ENCODE measurements around the gene LYZL2.
"Not testable (repeated sequence)": the region's sequence is repeated elsewhere in the genome, so short reads cannot be mapped to it uniquely, and the experiment has no call there.

Gene LYZL2

DNA sequence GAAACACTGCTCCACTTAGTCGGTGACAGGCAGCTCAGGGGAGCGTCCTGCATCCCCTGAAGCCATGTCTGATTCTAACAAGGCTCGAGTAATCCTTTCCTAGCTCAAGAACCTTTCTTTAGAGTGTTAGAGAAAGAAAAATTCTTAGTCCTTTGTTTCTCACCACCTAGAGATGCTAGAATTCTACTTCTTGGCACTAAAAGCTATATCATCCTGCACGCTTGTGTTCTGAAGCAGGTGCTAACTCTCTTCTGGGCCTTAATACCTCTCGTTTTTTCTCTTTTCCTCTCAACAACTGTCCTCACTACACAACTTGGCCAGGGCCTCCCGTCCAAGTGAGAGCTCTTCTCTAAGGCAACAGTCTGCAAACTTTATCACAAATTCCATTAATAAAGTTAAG lies at the start of gene LYZL2:
Gene LYZL2 (minus strand): TSS at position 101 of the 400 bp plus-strand sequence. CDS start 2,838 bp downstream, outside the sequence.
- no peak for DNase-seq

DNA sequence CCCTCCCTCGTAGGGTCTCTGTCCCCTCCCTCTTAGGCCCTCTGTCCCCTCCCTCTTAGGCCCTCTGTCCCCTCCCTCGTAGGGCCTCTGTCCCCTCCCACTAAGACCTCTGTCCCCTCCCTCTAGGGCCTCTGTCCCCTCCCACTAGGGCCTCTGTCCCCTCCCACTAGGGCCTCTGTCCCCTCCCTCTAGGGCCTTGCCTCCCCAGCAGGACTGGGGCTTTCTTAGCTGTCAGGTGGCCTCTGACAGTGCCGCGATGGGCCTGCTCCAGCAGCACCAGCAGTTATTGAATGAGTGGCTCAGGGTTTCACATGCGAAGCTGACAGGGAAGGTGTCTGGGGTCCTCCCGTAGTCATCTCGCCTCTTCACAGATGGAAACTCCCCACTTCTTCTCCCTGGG lies 48.1 kb upstream of the LYZL2 start:
- not testable (repeated sequence) for DNase-seq

DNA sequence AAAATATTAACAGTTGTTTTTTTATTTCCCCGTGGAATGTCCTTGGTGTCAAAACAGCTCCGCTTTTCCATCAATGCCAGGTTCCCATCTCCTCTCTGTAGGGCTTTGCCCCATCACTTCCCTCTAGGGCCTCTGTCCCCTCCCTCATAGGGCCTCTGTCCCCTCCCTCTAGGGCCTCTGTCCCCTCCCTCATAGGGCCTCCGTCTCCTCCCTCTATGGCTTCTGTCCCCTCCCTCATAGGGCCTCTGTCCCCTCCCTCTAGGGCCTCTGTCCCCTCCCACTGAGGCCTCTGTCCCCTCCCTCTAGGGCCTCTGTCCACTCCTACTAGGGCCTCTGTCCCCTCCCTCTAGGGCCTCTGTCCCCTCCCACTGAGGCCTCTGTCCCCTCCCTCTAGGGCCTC lies 47.6 kb upstream of the LYZL2 start:
- DNase-seq, result not testable (repeated sequence)

DNA sequence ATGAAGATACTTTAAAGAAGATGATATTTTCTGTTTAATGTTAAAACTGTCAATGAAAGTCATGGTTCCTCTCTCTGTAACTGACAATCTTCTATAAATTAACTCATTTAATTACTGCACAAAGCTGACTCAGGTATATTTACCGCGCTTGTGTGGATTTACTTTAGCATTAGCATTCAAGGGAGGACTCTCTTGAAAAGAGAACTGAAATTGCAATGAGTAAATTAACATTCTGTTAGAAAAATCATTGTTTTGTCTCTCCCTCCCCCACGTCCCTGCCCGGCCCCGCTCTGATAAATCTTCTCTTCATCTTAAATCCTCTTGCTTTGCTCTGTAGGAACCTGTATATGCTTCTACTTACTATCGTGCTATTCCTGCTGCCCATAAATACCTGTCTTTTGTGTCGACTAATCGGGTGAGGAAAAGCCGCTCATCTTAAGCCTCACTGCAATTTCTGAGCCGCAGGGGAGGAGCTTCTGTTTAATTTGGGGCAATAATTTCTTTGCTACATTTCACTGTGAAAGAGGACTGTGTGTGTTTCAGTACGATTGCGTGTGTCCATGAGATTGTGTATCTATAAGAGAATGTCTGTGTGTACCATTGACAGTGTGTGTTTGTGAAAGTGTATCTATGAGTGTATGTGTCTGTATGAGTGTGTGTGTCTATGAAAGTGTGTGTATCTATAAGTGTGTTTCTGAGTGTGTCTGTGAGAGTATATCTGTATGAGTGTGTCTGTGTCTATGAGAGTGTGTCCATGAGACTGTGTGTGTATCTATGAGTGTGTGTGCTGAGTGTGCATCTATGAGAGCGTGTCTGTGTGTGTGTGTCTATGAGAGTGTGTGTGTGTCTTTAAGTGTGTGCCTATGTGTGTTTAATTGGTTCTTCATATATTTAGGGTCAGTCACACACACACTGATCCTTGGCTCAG lies 46.5 kb upstream of the LYZL2 start:
- DNase-seq, result no peak

DNA sequence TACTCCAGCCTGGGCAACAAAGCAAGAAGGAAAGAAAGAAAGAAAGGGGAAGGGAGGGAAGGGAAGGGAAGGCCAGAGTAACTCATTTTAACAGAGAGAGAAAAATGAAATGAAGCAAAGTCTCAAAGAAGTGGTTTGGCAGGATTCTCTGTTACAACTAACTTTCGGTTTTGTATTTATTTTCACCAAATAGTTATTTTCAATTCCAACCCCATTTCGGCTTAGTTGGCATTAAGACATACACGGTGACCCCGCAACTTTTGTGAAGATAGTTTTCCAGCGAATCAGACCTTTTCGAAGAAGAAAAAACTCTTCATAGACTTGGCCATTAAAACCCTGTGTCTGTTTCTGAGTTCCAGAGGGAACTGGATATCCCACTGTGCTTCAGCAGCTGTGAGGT lies 45.2 kb upstream of the LYZL2 start:
- no peak for DNase-seq

DNA sequence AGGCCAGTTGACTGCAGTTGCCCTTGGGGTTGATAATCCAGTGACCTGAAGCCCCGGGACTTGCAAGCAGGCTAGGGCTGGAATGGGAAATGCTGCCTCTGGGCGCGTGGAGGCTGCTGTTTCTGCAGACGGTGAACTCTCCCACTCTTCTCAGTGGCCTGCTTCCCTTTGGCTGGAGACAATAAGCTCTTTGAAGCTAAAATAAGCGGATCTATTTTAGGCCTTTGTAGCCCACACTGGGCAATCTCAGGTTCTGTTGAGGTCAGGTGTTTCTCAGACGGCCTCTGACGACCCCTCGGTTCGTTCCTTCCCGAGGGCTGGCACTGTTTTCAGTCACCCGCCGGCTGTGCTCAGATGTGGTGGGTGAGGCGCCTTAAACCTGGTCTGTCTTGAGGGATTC lies 43.7 kb upstream of the LYZL2 start:
- DNase-seq, result not testable (repeated sequence)

DNA sequence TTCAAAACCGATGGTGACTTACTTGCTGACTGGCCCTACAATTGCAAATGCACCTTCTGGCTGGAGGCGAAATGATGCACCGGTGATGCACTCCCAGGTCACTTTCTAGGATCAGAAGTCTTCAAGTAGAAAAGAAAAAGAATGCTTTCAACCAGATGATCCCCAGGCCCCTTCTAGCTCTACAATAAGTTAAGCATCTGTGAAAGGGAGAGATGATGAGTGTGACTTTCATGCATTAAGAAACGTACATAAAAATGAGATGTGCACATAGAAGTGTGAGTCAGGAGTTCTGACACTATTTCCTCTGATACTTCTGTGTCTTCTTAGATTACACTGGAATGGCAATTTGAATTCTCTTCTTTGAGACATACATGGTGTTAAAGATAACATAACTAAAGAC lies 42.8 kb upstream of the LYZL2 start:
- DNase-seq, result not testable (repeated sequence)

DNA sequence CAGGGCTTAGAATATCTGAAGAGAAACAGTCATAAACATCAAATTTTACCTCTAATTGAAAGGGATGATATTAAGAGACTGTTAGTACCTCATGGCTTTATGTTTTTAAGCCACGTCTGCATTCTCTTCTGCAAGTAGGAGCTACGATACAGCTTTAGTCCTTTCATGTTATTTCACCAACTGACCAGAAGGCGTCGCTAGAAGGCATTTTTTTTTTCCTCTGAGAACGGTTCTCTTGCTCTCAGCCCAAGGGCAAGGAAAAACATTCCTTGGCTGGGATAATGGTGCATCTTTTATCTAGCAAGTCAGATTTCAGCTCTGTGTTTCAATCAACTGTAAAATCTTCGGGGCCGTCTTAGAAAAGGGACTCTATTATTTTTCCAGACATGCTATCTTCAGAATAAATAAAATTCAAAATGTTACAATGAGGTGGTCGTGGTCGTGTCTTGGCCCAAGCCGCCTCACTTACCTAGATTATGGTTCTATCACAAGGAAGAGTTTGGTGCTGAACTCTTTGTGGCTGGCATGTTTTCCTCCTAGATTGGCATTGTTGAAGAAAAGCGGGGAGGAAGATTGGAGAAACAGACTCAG lies 41.6 kb upstream of the LYZL2 start:
- DNase-seq, result peak; percentile 59

DNA sequence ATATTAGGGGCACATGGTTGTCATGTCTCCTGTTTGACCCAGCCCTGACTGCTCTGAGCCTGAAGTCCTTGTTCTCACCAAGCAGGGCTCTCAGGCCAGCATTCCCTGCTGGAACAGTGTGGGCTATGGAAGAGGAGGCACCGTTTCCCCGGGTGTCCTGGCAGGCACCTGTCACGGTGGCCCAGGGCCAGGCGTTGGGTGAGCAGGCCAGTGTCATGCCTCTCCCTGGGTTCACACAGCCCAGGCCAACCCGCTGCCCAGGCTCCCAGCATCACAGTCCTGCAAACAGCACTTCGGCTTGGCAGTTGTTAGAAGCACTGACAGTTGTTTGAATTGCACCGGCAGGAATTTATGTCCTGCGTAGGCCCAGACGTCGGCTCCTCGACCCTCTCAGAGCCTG lies 38.4 kb upstream of the LYZL2 start:
- DNase-seq, result not testable (repeated sequence)

DNA sequence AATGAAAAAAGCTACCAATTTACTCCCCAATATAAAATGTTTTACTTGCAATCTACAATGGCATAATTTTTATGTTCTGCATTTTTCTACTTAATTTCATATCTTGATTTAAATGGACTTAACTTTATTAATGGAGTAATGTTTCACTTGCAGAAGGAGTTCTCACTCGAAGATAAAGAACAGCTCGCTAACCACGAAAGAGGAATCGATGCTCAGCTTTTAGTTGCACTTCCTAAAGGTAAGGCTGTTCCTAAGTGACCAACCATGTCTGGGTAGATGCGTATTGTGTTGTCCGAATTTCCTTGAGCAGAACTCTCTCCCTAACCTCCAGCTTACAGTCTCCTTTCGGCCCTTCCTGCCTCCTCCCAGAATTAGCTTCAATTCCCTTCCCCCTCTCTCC lies 33.9 kb upstream of the LYZL2 start:
- not testable (repeated sequence) for DNase-seq

DNA sequence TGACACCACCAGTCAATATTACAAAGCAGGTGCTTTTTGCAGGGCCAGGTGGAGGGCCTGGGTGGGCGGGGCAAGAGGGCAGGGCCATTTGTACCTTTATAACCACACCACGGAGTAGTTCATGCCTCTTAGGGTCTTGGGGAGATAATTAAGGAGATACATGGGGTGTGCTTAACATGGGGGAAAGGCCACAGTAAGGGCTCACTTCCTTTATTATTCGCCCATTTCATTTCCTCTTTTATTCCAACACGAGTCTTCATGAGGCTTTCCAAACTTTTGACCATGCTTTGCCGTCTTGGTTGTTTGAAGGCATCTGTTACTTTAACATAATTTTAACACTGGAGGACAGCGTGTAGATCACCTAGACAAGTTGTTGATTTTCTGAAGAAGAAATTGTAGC lies 33.3 kb upstream of the LYZL2 start:
- DNase-seq, result no peak

DNA sequence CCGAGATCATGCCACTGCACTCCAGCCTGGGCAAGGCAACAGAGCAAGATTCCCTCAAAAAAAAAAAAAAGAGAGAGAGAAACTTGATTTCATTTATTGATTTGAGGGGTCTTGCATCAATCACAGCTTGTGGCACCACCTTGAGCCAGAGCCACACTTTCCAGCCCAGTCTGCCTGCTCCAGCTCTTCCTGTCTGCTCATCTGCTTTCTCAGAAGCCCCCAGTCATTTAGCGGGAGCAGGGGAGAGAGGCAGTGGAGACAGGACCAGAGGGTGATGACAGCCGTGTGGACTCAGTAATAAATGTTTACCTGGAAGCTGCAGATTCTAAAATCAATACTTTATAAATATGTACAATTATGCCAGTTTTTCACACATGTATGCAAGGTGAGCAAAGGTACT lies 30.8 kb upstream of the LYZL2 start:
- not testable (repeated sequence) for DNase-seq

DNA sequence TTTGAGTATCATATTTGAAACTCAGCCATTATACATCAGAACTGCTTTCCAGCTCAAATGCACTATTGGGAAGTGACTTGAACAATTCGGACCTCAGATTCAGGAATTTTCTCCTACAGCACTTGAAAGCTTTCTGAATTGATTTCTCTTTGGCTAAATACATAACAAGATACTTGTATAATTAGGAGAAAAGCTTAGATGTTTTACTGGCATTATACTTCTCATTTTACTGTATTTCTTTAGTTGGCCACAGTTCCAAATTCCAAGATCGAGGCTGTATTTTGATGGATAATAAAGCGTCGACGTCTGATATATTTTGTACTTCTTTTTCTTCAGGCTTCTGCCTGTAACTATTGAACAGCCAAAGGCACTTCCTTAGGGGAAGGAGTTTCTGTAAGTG lies 26.7 kb upstream of the LYZL2 start:
- no peak for DNase-seq

DNA sequence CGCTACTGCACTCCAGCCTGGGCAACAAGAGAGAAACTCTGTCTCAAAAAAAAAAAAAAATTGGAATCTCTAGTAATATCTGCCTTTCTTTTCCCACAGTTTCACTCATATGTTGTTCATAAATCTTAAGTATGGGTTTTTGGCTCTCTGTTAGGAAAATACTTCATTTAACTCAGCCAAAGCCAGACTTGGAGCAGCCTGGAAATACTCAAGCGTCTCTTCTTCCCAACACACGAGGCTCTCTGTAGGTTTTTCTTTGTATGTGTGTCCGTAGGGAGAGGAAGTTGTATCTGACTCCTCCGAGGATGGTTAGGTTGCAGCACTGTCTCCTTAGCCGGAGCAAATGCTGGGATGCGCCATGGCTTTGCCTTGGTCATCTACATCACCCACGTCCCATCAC lies 25.4 kb upstream of the LYZL2 start:
- DNase-seq, result not testable (repeated sequence)

DNA sequence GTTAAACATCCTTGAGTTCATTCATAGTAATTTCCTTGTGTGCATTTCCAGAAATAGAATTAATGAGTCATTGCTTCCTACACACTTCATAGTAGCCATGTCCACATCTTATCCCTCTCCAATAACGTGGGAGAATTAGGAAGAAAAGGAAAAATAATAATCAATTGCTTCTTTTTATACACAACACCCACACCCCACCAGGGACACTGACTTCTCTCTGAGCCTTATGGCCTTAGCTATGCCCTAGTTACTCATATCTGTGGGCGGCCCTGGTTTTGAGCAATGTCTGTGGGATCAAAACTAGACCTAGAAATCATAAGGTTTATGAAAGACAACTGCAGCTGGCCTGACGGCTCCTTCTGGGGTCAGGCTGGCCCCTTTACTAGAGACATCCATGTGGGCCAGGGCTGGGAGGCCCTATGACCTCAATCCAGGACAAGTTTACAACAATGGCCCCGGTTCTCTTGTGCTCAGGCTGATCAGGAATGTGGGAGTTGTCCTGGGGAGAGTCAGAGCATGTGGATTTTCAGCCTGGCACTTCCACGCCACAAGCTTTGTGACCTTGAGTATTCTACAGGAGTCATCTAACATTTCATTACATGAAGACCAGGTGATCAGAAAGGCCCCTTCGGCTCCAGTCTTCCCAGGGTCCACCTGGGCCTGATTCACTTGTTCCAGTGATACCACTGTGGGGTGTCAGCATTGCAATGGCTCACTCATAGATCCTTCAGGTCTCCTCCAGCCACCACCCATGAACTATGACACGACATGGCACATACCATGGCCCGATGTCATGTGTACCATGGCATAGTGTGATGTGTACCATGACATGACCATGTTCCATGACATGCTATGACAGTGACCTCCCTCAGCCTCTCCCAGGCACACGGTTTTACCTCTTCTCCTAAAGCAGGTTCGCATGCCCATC lies 22.2 kb upstream of the LYZL2 start:
- DNase-seq, result not testable (repeated sequence)

DNA sequence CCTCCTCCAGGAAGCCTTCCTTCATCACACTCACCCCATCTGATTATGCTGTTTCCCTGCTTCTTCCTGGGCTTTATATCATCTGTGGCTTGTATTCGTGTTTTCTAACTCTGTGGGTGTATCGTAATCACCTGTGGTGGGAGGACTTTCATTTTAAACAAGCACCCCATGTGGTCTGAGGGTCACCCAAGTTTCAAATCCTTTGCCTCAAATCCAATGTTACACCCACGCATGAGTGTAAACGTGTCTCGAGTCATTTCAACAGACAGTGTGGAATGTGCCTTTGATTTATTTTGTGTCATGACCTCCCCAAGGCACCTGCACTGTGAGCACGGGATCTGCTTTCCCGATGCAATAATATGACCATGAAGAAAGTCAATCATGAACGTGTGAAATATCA lies 17.5 kb upstream of the LYZL2 start:
- no peak for DNase-seq

DNA sequence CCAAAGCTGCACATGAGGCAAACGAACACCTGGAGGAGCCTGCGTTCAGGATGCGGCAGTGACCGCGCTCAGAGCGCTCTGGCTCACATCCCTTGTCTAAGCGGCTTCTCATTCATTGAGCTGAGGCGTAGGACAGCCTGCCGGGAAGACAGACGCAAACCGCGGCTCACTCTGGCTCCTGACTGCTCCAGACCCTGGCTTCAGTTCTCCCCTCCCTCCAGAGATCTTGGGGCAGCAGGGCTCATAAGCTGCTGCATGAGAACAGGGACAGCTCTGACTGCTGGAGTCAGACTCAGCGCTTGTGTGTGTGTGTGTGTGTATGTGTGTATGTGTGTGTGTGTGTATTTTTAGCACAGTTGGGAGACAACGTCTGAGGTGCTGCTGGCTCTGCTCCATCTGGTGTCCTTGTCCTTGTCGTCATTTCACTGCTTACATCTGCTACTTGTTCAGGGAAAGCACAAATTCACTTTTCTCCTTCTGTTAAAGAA lies 15.8 kb upstream of the LYZL2 start:
- no peak for DNase-seq

DNA sequence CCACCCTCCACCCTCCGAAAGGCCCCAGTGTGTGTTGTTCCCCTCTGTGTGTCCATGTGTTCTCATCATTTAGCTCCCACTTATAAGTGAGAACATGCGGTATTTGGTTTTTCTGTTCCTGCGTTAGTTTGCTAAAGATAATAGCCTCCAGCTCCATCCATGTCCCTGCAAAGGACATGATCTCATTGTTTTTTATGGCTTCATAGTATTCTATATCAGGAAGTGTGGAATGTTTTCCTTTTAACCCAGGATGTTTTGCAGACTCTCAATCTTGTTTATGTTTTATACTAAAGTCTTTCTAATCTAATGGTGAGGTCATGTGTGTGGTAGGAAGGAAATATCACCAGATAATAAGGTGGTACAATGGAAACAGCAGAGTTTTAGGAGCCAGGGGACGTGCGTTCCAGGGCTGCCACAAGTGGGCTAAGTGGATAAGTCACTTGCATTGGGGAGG lies 14.9 kb upstream of the LYZL2 start:
- not testable (repeated sequence) for DNase-seq

DNA sequence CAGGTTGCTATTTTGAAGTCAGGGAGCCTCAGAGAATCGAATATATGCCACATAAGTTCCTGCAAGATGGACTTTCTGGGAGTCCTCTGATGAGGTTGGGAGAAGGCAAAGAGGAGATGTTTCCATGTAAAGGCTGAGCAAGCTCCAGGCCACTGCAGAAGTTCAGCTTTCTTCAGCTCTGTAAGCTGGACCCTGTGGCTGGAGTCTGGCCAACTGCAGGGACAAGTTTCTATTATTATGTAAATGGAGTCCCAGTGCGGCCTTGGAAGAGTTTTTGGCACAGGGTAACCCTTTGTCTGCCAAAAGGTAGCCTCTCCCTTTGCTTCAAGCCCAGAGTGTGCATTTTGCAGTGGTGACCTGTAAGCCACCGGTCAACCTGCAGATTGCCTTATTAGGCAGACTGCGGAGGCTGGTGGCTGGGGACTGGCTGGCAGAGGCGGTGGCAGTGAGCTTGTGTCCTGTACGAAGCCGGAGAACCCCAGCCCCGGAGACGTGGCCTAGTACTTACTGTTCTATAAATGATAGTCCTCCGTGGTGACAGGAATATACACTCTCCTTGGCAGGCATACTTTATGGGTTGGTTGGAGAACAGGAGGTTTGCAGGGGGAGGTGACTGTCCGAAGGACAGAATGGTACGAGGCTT lies 14.1 kb upstream of the LYZL2 start:
- not testable (repeated sequence) for DNase-seq

DNA sequence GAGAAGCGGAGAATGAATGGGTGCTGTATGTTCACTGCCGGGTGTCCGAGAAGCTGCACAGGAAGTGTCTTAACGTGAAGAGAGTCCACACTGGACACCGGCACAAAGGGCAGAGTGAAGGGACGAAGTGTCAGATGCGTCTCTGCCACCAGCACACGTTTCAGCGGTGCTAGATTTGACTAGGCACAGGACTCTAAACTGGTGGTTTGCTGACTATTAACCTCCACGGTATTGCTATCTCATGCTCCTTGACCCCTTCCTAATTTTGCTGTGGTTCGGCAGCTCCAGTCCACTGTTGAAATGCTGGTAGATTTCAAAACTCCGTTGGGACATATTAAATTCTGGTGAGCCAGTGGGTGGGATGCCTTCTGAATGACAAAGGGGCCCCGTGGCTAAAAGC lies 13.3 kb upstream of the LYZL2 start:
- DNase-seq, result not testable (repeated sequence)

DNA sequence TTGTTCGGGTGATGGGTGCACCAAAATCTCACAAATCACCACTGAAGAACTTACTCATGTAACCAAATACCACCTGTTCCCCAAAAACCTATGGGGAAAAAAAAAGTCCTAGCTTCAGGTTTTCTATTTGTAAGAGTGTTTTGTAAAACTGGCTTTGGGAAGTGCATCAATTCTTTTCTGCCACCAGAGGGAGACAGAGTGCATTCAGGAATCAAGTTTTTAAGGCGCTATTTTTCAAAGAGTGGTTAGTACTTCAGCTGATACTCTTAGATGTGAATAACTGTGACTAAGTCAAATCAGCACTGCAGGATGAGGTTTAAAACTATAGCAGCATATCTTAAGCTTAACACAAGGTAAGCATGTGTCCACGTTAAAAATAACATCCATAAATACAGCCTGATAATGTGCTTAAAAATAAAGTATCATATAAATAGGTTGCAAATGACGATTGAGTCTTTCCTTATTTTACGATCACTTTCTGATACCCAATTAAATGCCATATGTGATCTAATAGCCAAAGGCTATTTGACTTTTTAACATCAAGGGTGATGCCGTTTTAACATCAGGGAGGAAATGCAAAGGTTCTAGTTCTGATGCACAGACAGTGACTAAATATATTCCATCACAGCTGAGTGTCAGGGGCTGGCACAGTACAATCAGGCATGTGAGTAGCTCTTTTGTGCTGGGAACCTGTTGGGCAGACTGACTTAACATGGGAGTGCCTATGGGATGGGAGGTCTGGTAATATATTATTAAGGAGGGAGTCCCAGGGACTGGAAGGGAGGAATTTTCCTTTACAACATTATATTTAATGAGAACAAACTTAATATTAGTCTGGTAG lies 10.6 kb upstream of the LYZL2 start:
- DNase-seq, result peak; percentile 42

Data from CD4-positive, alpha-beta T cell treated with Interleukin-10 for 1 hour (primary cell).